ENCODE measurements around the gene SLC8A1.

SLC8A1 gene

DNA sequence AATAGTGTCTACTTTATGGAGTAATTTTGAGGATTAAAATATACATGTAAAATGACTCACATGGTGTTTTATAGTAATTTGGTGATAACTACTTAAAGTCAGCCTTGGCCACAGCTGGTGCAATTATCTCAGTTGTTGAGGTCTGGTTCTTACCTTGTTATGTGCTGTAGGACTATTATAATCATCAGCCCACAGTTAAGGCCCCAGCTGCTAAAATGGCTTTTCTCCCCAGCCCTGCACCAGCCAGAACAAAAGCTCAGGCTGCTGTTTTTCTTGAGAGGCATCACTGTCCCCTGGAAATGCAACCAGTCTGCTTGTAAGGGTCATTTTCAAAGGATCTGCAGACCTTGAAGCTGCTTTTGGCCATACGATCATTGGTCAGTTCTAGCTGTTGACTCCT lies 389.5 kb downstream of the SLC8A1 start:
- H3K9me3 Mint-ChIP-seq (ENCODE audit: low read depth) = peaks cover 4% of the 10 kb centered on the region
- no peak overlapping the region for H3K27ac Mint-ChIP-seq
- H3K27me3 Mint-ChIP-seq = no peaks in the 10 kb centered on the region

GRCh38 chr2:40049781-40050180 lies 402.1 kb downstream of the SLC8A1 start:
- H3K4me3 Mint-ChIP-seq = no peak overlapping the region
- H3K36me3 Mint-ChIP-seq = no peaks in the 10 kb centered on the region
- no peaks in the 10 kb centered on the region for H3K9me3 Mint-ChIP-seq (ENCODE audit: low read depth)
- H3K27ac Mint-ChIP-seq = no peak overlapping the region
- peaks cover 2% of the 10 kb centered on the region for H3K27me3 Mint-ChIP-seq
- H3K4me1 Mint-ChIP-seq (ENCODE audit: low read depth) = no peaks in the 10 kb centered on the region

More for the DNA sequence above, 389.5 kb downstream of the SLC8A1 start:
- Mint-ChIP-seq H3K36me3 (no peaks in the 10 kb centered on the region), H3K4me3 (no peak overlapping the region), H3K4me1 (ENCODE audit: low read depth) (no peaks in the 10 kb centered on the region)

GRCh38 chr2:40048506-40048905 lies 403.4 kb downstream of the SLC8A1 start:
- peaks cover 2% of the 10 kb centered on the region for H3K27me3 Mint-ChIP-seq
- no peak overlapping the region for H3K4me3 Mint-ChIP-seq

GRCh38 chr2:40047406-40047805 lies 404.5 kb downstream of the SLC8A1 start:
- Mint-ChIP-seq H3K27me3 (peaks cover 5% of the 10 kb centered on the region), H3K27ac (no peak overlapping the region), H3K4me1 (ENCODE audit: low read depth) (no peaks in the 10 kb centered on the region), H3K36me3 (no peaks in the 10 kb centered on the region), H3K9me3 (ENCODE audit: low read depth) (no peaks in the 10 kb centered on the region), H3K4me3 (no peak overlapping the region)

More at GRCh38 chr2:40048506-40048905, 403.4 kb downstream of the SLC8A1 start:
- no peaks in the 10 kb centered on the region for H3K9me3 Mint-ChIP-seq (ENCODE audit: low read depth)
- no peaks in the 10 kb centered on the region for H3K36me3 Mint-ChIP-seq
- H3K4me1 Mint-ChIP-seq (ENCODE audit: low read depth) = no peaks in the 10 kb centered on the region
- H3K27ac Mint-ChIP-seq = no peak overlapping the region
